SU-DHL-6 (cell line): Measurements from ENCODE around the gene SGCE.

Experiments used
- H2AFZ ChIP-seq: fragments of 200-600 bp; sonication (generic); 2 replicates; pipeline ENCODE4 v1.6.1; 2014; ENCODE audit warnings: low read depth, mild to moderate bottlenecking, moderate library complexity, mixed read lengths, antibody characterized with exemption, low read length; ENCODE audit not compliant: severe bottlenecking
- H3F3A ChIP-seq: fragments of 200-600 bp; shearing (Covaris generic); 2 replicates; pipeline ENCODE4 v1.6.0; 2016; ENCODE audit warnings: antibody characterized with exemption, mild to moderate bottlenecking; ENCODE audit not compliant: insufficient read depth
- H3K27ac ChIP-seq: fragments of 200-600 bp; sonication (generic); 2 replicates; pipeline ENCODE4 v1.5.1; 2016; ENCODE audit warnings: low read depth, mild to moderate bottlenecking, low read length, moderate library complexity, mixed read lengths
- H3K27me3 ChIP-seq: fragments of 200-600 bp; sonication (generic), shearing (Covaris generic); 2 replicates; pipeline ENCODE4 v1.6.0; 2014; ENCODE audit warnings: mild to moderate bottlenecking, low read length
- H3K36me3 ChIP-seq: fragments of 200-600 bp; sonication (generic); 2 replicates; pipeline ENCODE4 v1.6.1; 2014; ENCODE audit warnings: mild to moderate bottlenecking, low read length, mixed read lengths
- H3K4me2 ChIP-seq: fragments of 300-600, 200-600 bp; shearing (Covaris generic), sonication (generic); 2 replicates; pipeline ENCODE4 v1.6.0; 2014; ENCODE audit warnings: low read length, low read depth, mild to moderate bottlenecking; ENCODE audit not compliant: poor library complexity, severe bottlenecking
- H3K4me3 ChIP-seq: fragments of 200-600 bp; sonication (generic); 2 replicates; pipeline ENCODE4 v1.5.1; 2014; ENCODE audit warnings: antibody characterized with exemption, low read length, mild to moderate bottlenecking, mixed read lengths; ENCODE audit not compliant: insufficient read depth, poor library complexity, severe bottlenecking
- H3K79me2 ChIP-seq: fragments of 200-600 bp; sonication (generic); 2 replicates; pipeline ENCODE4 v1.6.1; 2014; ENCODE audit warnings: mild to moderate bottlenecking, low read length, moderate library complexity; ENCODE audit not compliant: insufficient read depth
- H3K9ac ChIP-seq: fragments of 200-600 bp; sonication (generic); 2 replicates; pipeline ENCODE4 v1.7.0; 2014; ENCODE audit warnings: mild to moderate bottlenecking, low read length
- H3K9me2 ChIP-seq: fragments of 200-600 bp; sonication (generic); replicated peaks from 2 replicates; pipeline ENCODE4 v1.6.1; 2014; ENCODE audit warnings: low read length; ENCODE audit not compliant: insufficient read depth
- H3K9me3 ChIP-seq: fragments of 200-600 bp; sonication (generic); 2 replicates; pipeline ENCODE4 v1.6.1; 2014; ENCODE audit warnings: low read length, mixed read lengths; ENCODE audit not compliant: insufficient read depth
- H4K20me1 ChIP-seq: fragments of 200-600 bp; sonication (generic); 2 replicates; pipeline ENCODE4 v1.6.1; 2014; ENCODE audit warnings: low read depth, mild to moderate bottlenecking, antibody characterized with exemption, low read length, moderate library complexity, mixed read lengths
- CTCF ChIP-seq: fragments of 200-600 bp; sonication (generic); IDR thresholded peaks from one replicate; pipeline ENCODE4 v1.5.1; 2017; ENCODE audit warnings: antibody characterized with exemption, mild to moderate bottlenecking, low read length, moderate library complexity; ENCODE audit not compliant: insufficient read depth, poor library complexity, severe bottlenecking
- EZH2phosphoT487 ChIP-seq: fragments of 200-600 bp; sonication (generic), shearing (Covaris generic); conservative IDR thresholded peaks from 2 replicates; pipeline ENCODE4 v1.6.1; 2018; ENCODE audit warnings: mild to moderate bottlenecking, antibody characterized with exemption, low read length, moderate library complexity, mixed read lengths

Gene SGCE

GRCh38 chr7:94559972-94560371, 96.0 kb downstream of the SGCE start:
- no peaks in the 10 kb centered on the region for H3K27me3 ChIP-seq
- H3K4me3 ChIP-seq: no peak overlapping the region
- TF ChIP-seq EZH2phosphoT487: no peak
- TF ChIP-seq CTCF: no peak
- H3K4me2 ChIP-seq: no peak overlapping the region
- no peaks in the 10 kb centered on the region; the same call in 1 of the 2 replicates for H3K36me3 ChIP-seq
- H4K20me1 ChIP-seq: no peaks in the 10 kb centered on the region
- no peak overlapping the region for H2AFZ ChIP-seq
- no peaks in the 10 kb centered on the region for H3K9me2 ChIP-seq
- no peaks in the 10 kb centered on the region for H3K9me3 ChIP-seq
- H3K27ac ChIP-seq: no peak overlapping the region
- no peak overlapping the region for H3K9ac ChIP-seq
- H3K79me2 ChIP-seq: no peaks in the 10 kb centered on the region
- H3F3A ChIP-seq: no peaks in the 10 kb centered on the region; the same call in 1 of the 2 replicates

GRCh38 chr7:94557215-94557614, 98.7 kb downstream of the SGCE start:
- Histone ChIP-seq H3F3A (no peaks in the 10 kb centered on the region; the same call in 1 of the 2 replicates), H3K4me3 (no peak overlapping the region), H2AFZ (no peak overlapping the region), H3K36me3 (peaks cover 5% of the 10 kb centered on the region; the same call in 1 of the 2 replicates), H3K79me2 (no peaks in the 10 kb centered on the region), H3K9me3 (no peaks in the 10 kb centered on the region), H3K9ac (no peak overlapping the region), H4K20me1 (no peaks in the 10 kb centered on the region), H3K27me3 (no peaks in the 10 kb centered on the region), H3K27ac (peak overlapping the region; percentile 13; the same call in 1 of the 2 replicates), H3K4me2 (no peak overlapping the region), H3K9me2 (no peaks in the 10 kb centered on the region)
- no peak for TF ChIP-seq EZH2phosphoT487
- no peak for TF ChIP-seq CTCF

GRCh38 chr7:94556028-94556427, 99.9 kb downstream of the SGCE start:
- no peaks in the 10 kb centered on the region for H3K9me3 ChIP-seq
- no peaks in the 10 kb centered on the region for H3K9me2 ChIP-seq
- H2AFZ ChIP-seq: no peak overlapping the region
- H3K79me2 ChIP-seq: no peaks in the 10 kb centered on the region
- H3K4me2 ChIP-seq: peak overlapping the region; percentile 39
- H3K36me3 ChIP-seq: peaks cover 5% of the 10 kb centered on the region; the same call in 1 of the 2 replicates
- no peaks in the 10 kb centered on the region; the same call in 1 of the 2 replicates for H3F3A ChIP-seq
- no peaks in the 10 kb centered on the region for H4K20me1 ChIP-seq
- H3K27me3 ChIP-seq: no peaks in the 10 kb centered on the region
- no peak overlapping the region for H3K9ac ChIP-seq
- H3K4me3 ChIP-seq: no peak overlapping the region
- H3K27ac ChIP-seq: peak overlapping the region; percentile 51
- TF ChIP-seq CTCF (no peak), EZH2phosphoT487 (no peak)
